Upper lobe of left lung (tissue), 6 donors: Measurements from ENCODE around the gene KNSTRN. TPM values are rescaled to one million over a fixed set of nuclear protein-coding genes. Genes with fewer than 3 reads are reported as not detected.

ENCODE experiments used
- ATAC-seq, 2 donors: fragments of 200-7000 bp; cut with Tn5 transposase; one replicate each; pipeline ENCODE4 v1.9.1; 2022; ENCODE audit warnings: mild to moderate bottlenecking in 2 of 2, moderate library complexity in 2 of 2; ENCODE audit not compliant: low FRiP score in 2 of 2
- DNase-seq, 2 donors: peaks; one replicate each; pipeline ENCODE4 v3.0.0-alpha.2; 2019 to 2020
- H3K27ac ChIP-seq, 4 donors: fragments of 200-600 bp; sonication (generic); one replicate each; pipeline ENCODE4 v1.5.1; 2016 to 2019
- H3K27me3 ChIP-seq, 4 donors: fragments of 200-600 bp; sonication (generic); one replicate each; pipeline ENCODE4 v1.5.1; 2017 to 2019
- H3K36me3 ChIP-seq, 4 donors: fragments of 200-600 bp; sonication (generic); one replicate each; pipeline ENCODE4 v1.5.1; 2016 to 2019
- H3K4me1 ChIP-seq, 4 donors: fragments of 200-600 bp; sonication (generic); one replicate each; pipeline ENCODE4 v1.5.1; 2018 to 2019
- H3K4me3 ChIP-seq, 4 donors: fragments of 200-600 bp; sonication (generic); one replicate each; pipeline ENCODE4 v1.5.1; 2017 to 2019; ENCODE audit warnings: mild to moderate bottlenecking in 2 of 4, moderate library complexity in 1 of 4
- H3K9me3 ChIP-seq, 4 donors: fragments of 200-600 bp; sonication (generic); one replicate each; pipeline ENCODE4 v1.5.1; 2018 to 2019
- EP300 ChIP-seq, 4 donors: sonication (generic); formaldehyde crosslinking; IDR thresholded peaks; one replicate each; pipeline ENCODE4 v1.5.1; 2017; ENCODE audit warnings: antibody characterized with exemption in 4 of 4, control low read depth in 2 of 4
- POLR2A ChIP-seq, 4 donors: fragments of 450-650 bp; IDR thresholded peaks; one replicate each; pipeline ENCODE4 v1.5.1; 2016 to 2017; ENCODE audit warnings: antibody characterized with exemption in 4 of 4, mild to moderate bottlenecking in 2 of 4
- POLR2AphosphoS5 ChIP-seq, 2 donors: sonication (generic); formaldehyde crosslinking; IDR thresholded peaks; one replicate each; pipeline ENCODE4 v1.5.1; 2017; ENCODE audit warnings: antibody characterized with exemption in 2 of 2
- WGBS, 2 donors: methylation state at CpG; one replicate each; pipeline ENCODE4 v1.1.5; 2017 to 2018; 5-methylcytosine and 5-hydroxymethylcytosine counted together
- total RNA-seq, 6 donors: library from RNA; depleted of rRNA in 4 of 6; stranded (reverse); fragments of >200 nt in 4 of 6; gene quantifications; one replicate each; pipeline versions ENCODE4 v1.1.0 to v1.2.1, GENCODE V29; 2016 to 2021
- TF ChIP-seq, protein P1 (sequence below), 6 experiments: fragments of 450-650 bp in 4 of 6; fragments of 200-600 bp in 2 of 6; sonication (generic) in 2 of 6; IDR thresholded peaks; one replicate each; pipeline ENCODE4 v1.5.1; 2016 to 2019; ENCODE audit warnings: antibody characterized with exemption in 6 of 6
- donor health status: DM: no; HTN: no; CAD: no; lungs with moderate emphysema.
- donor health status: DM: no; HTN: yes; CAD: no; lungs with severe emphysema.

The KNSTRN gene
- total RNA-seq, 6 donors from 2014 or later, result 10.6 to 27.6 (median 17.3) TPM

GRCh38 chr15:40355976-40356585 is 26.4 kb upstream of the KNSTRN start:
- H3K27ac ChIP-seq, result no peak overlapping the region
- TF ChIP-seq, protein P1, sequence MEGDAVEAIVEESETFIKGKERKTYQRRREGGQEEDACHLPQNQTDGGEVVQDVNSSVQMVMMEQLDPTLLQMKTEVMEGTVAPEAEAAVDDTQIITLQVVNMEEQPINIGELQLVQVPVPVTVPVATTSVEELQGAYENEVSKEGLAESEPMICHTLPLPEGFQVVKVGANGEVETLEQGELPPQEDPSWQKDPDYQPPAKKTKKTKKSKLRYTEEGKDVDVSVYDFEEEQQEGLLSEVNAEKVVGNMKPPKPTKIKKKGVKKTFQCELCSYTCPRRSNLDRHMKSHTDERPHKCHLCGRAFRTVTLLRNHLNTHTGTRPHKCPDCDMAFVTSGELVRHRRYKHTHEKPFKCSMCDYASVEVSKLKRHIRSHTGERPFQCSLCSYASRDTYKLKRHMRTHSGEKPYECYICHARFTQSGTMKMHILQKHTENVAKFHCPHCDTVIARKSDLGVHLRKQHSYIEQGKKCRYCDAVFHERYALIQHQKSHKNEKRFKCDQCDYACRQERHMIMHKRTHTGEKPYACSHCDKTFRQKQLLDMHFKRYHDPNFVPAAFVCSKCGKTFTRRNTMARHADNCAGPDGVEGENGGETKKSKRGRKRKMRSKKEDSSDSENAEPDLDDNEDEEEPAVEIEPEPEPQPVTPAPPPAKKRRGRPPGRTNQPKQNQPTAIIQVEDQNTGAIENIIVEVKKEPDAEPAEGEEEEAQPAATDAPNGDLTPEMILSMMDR (IDR thresholded peaks at IDR 0.05), result no peak
- no peak for TF ChIP-seq POLR2AphosphoS5 (IDR thresholded peaks at IDR 0.05)
- TF ChIP-seq POLR2A (IDR thresholded peaks at IDR 0.05), result no peak
- TF ChIP-seq EP300 (IDR thresholded peaks at IDR 0.05), result no peak
- ATAC-seq (no peak), DNase-seq (peak in 1 of 2 donors; percentile 40)
- peaks cover 9 to 19% (median 16%) of the 10 kb centered on the region in 4 donors for H3K4me1 ChIP-seq
- no peak overlapping the region for H3K4me3 ChIP-seq
- 84% methylated on average over 5 of the region's 5 CpGs; no CpG with 5 or more reads in 1 of the 2 donors for WGBS, 2 donors
- H3K27me3 ChIP-seq, result no peaks in the 10 kb centered on the region
- no peaks in the 10 kb centered on the region for H3K9me3 ChIP-seq
- H3K36me3 ChIP-seq, result no peaks in the 10 kb centered on the region

- Histone ChIP-seq H3K9me3 (no peaks in the 10 kb centered on the region), H3K4me3 (peak overlapping the region in 1 of 4 donors; percentile 63), H3K4me1 (peaks cover 9 to 19% (median 16%) of the 10 kb centered on the region in 4 donors), H3K27ac (no peak overlapping the region), H3K27me3 (no peaks in the 10 kb centered on the region), H3K36me3 (no peaks in the 10 kb centered on the region)
- TF ChIP-seq POLR2AphosphoS5 (IDR thresholded peaks at IDR 0.05) (no peak), EP300 (IDR thresholded peaks at IDR 0.05) (no peak)
- ATAC-seq (no peak), DNase-seq (no peak)
- WGBS, 2 donors, result 47 to 91% methylated on average over 1 of the region's 1 CpG
Measured at GRCh38 chr15:40357246-40357645, 25.3 kb upstream of the KNSTRN start.

DNA sequence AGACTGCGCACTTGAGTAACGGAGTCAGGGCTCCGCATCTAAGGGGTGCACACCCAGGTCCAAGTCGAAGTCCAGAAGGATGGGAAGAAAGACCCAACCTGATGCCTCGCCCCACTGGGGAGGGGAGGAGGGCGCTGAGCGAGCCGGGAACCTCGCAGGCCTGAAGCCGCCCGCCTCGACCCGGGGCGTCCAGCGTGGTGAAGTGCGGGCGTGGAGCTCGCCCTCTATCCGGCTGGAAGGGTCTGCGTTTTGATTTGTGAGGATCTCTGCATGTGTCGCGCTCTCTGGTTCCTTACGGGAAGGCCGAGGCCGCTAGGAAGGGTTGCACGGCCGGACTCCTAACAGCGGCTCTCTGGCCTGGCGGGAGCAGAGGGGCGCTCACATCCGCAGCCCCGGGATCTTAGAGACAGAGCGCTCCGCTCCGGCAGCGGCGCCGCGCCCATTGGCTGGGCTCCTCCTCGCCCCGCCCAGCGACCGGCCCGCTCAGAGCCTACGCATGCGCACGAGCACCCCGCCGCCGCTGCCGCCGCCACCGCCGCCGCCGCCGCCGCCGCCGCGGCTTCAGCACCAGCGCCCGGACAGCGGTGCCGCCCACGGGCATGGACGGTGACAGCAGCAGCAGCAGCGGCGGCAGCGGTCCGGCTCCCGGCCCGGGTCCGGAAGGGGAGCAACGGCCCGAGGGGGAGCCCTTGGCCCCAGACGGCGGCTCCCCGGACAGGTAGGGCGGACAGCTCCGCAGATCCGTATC is 24.6 kb upstream of the KNSTRN start, which contains the start of gene DISP2:
Gene DISP2 (plus strand): TSS at position 497 of the 748 bp plus-strand sequence. CDS start 103 bp downstream, at position 600.
- no peaks in the 10 kb centered on the region for H3K9me3 ChIP-seq
- no peak within 1 kb of the TSS for H3K27ac ChIP-seq
- peak; percentile 87 to 99 for DNase-seq
- ATAC-seq, result peak; percentile 76 to 96
- WGBS, 2 donors, result 9 to 15% methylated on average over 18 to 21 of the region's 82 CpGs
- H3K27me3 ChIP-seq, result no peaks in the 10 kb centered on the region
- TF ChIP-seq, protein P1 (IDR thresholded peaks at IDR 0.05), result peak in 3 of 6 experiments; percentile 10 to 28 (median 12)
- no peak for TF ChIP-seq POLR2AphosphoS5 (IDR thresholded peaks at IDR 0.05)
- H3K4me3 ChIP-seq, result peak within 1 kb of the TSS; percentile 25 to 63 (median 54)
- H3K4me1 ChIP-seq, result peaks cover 9 to 19% (median 16%) of the 10 kb centered on the region in 4 donors
- H3K36me3 ChIP-seq, result no peaks in the 10 kb centered on the region

GRCh38 chr15:40358471-40359353 is 23.8 kb upstream of the KNSTRN start:
- WGBS, 2 donors, result 17 to 18% methylated on average over 13 to 14 of the region's 31 CpGs
- Histone ChIP-seq H3K27ac (no peak overlapping the region), H3K4me1 (peaks cover 9 to 19% (median 16%) of the 10 kb centered on the region in 4 donors), H3K27me3 (no peaks in the 10 kb centered on the region), H3K36me3 (no peaks in the 10 kb centered on the region), H3K4me3 (peak overlapping the region; percentile 18 to 63 (median 54)), H3K9me3 (no peaks in the 10 kb centered on the region)
- TF ChIP-seq, protein P1 (IDR thresholded peaks at IDR 0.05), result no peak
- TF ChIP-seq EP300 (IDR thresholded peaks at IDR 0.05), result no peak
- TF ChIP-seq POLR2A (IDR thresholded peaks at IDR 0.05), result no peak
- no peak for TF ChIP-seq POLR2AphosphoS5 (IDR thresholded peaks at IDR 0.05)
- ATAC-seq (peak in 1 of 2 donors; percentile 9), DNase-seq (no peak)

- no peak overlapping the region for H3K4me3 ChIP-seq
- H3K4me1 ChIP-seq, result peaks cover 9 to 19% (median 15%) of the 10 kb centered on the region in 4 donors
- no peaks in the 10 kb centered on the region for H3K27me3 ChIP-seq
- DNase-seq (no peak), ATAC-seq (no peak)
- H3K27ac ChIP-seq, result no peak overlapping the region
- 84 to 93% methylated on average over 4 of the region's 4 CpGs for WGBS, 2 donors
- TF ChIP-seq EP300 (IDR thresholded peaks at IDR 0.05), result no peak
- no peak for TF ChIP-seq POLR2AphosphoS5 (IDR thresholded peaks at IDR 0.05)
- TF ChIP-seq, protein P1 (IDR thresholded peaks at IDR 0.05), result no peak
- no peak for TF ChIP-seq POLR2A (IDR thresholded peaks at IDR 0.05)
- no peaks in the 10 kb centered on the region for H3K9me3 ChIP-seq
- no peaks in the 10 kb centered on the region for H3K36me3 ChIP-seq
Measured at GRCh38 chr15:40360015-40360414, 22.5 kb upstream of the KNSTRN start.
